Ishikawa (cell line): ENCODE data around the gene CTNNA1.

Source experiments
- CEBPB ChIP-seq: IDR thresholded peaks from 2 replicates; pipeline ENCODE4 v1.6.1; 2012
- EGR1 ChIP-seq: IDR thresholded peaks from 2 replicates; pipeline ENCODE4 v1.6.1; 2012
- EP300 ChIP-seq: IDR thresholded peaks from 2 replicates; pipeline ENCODE4 v1.6.1; 2012; ENCODE audit warnings: borderline replicate concordance
- FOXM1 ChIP-seq: IDR thresholded peaks from 2 replicates; pipeline ENCODE4 v1.6.1; 2012; ENCODE audit warnings: low read depth, borderline replicate concordance
- NFIC ChIP-seq: IDR thresholded peaks from 2 replicates; pipeline ENCODE4 v1.6.1; 2012
- TAF1 ChIP-seq: IDR thresholded peaks from 2 replicates; pipeline ENCODE4 v1.6.1; 2012; ENCODE audit warnings: low read depth, mild to moderate bottlenecking
- TCF12 ChIP-seq: IDR thresholded peaks from 2 replicates; pipeline ENCODE4 v1.6.1; 2012; ENCODE audit warnings: low read depth
- YY1 ChIP-seq: IDR thresholded peaks from 2 replicates; pipeline ENCODE4 v1.6.1; 2012; ENCODE audit warnings: low read depth
- TF ChIP-seq, protein P1 (sequence below): IDR thresholded peaks from 2 replicates; pipeline ENCODE4 v1.6.1; 2012; ENCODE audit warnings: low read depth, mild to moderate bottlenecking

DNA sequence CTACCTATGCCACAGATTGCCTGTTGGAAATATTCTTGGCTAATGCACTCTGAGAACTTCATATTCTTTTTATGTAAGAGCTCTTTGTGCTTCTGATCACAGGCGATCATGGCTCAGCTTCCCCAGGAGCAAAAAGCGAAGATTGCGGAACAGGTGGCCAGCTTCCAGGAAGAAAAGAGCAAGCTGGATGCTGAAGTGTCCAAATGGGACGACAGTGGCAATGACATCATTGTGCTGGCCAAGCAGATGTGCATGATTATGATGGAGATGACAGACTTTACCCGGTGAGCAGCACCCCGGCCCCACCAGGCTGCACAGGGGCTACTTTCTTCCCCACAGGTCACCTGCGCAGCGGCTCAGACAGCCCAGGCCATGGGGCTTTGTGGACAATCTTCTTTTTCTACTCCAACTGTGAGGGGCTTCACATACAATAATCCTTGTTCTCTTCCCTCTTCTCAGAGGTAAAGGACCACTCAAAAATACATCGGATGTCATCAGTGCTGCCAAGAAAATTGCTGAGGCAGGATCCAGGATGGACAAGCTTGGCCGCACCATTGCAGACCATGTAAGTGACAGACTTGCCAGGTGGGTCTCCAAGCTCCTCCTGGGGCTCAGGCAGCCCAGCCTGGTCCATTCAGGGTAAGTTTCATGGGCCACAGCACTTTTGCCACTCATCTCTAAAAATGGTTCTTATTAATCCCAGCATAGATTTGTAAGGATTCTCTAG, 177.3 kb downstream of the CTNNA1 start:
- TF ChIP-seq FOXM1 (no peak), NFIC (no peak), TCF12 (no peak), EGR1 (no peak), CEBPB (no peak), YY1 (no peak), TAF1 (no peak), EP300 (no peak)
- TF ChIP-seq, protein P1, sequence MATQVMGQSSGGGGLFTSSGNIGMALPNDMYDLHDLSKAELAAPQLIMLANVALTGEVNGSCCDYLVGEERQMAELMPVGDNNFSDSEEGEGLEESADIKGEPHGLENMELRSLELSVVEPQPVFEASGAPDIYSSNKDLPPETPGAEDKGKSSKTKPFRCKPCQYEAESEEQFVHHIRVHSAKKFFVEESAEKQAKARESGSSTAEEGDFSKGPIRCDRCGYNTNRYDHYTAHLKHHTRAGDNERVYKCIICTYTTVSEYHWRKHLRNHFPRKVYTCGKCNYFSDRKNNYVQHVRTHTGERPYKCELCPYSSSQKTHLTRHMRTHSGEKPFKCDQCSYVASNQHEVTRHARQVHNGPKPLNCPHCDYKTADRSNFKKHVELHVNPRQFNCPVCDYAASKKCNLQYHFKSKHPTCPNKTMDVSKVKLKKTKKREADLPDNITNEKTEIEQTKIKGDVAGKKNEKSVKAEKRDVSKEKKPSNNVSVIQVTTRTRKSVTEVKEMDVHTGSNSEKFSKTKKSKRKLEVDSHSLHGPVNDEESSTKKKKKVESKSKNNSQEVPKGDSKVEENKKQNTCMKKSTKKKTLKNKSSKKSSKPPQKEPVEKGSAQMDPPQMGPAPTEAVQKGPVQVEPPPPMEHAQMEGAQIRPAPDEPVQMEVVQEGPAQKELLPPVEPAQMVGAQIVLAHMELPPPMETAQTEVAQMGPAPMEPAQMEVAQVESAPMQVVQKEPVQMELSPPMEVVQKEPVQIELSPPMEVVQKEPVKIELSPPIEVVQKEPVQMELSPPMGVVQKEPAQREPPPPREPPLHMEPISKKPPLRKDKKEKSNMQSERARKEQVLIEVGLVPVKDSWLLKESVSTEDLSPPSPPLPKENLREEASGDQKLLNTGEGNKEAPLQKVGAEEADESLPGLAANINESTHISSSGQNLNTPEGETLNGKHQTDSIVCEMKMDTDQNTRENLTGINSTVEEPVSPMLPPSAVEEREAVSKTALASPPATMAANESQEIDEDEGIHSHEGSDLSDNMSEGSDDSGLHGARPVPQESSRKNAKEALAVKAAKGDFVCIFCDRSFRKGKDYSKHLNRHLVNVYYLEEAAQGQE: no peak
